PC-3 (cell line): ENCODE measurements around the gene KDELR1. TPM values are rescaled to one million over a fixed set of nuclear protein-coding genes. Genes with fewer than 3 reads are reported as not detected.
A peak's percentile ranks its signal among the peaks of the same experiment; 100 is the strongest.

Experiments used
- ATAC-seq: fragments of 200-7000 bp; cut with Tn5 transposase; 2 replicates; pipeline ENCODE4 v1.9.1; 2020; ENCODE audit warnings: mild to moderate bottlenecking, moderate library complexity
- BruUV-seq: library from RNA; stranded (reverse); fragments of 400-500 nt; replicated peaks from 2 replicates; lab custom pipeline; 2021; lab: Mats Ljungman, UMichigan
- CTCF ChIA-PET: fragments of 300-600 bp; sonication (Branson Sonifier 250); formaldehyde crosslinking; loops from one replicate; lab custom pipeline; 2022; ENCODE audit warnings: antibody characterized with exemption; lab: Charles Lee
- POLR2A ChIA-PET: fragments of 300-600 bp; sonication (Branson Sonifier 250); formaldehyde crosslinking; loops from one replicate; lab custom pipeline; 2022; ENCODE audit warnings: antibody characterized with exemption; ENCODE audit not compliant: unreplicated experiment; lab: Charles Lee
- DNase-seq: peaks from one replicate; pipeline ENCODE4 v3.0.0-alpha.2; 2015
- H2AFZ ChIP-seq: fragments of 300-600 bp; sonication (generic); 2 replicates; pipeline ENCODE4 v1.6.0; 2016; ENCODE audit warnings: antibody characterized with exemption, low read length
- H3F3A ChIP-seq: fragments of 300-600 bp; sonication (generic); one replicate; pipeline ENCODE4 v1.6.0; 2017; ENCODE audit warnings: antibody characterized with exemption, low read length, control low read depth, mild to moderate bottlenecking; ENCODE audit not compliant: unreplicated experiment
- H3K27ac ChIP-seq: fragments of 300-600 bp; sonication (generic); 2 replicates; pipeline ENCODE4 v1.5.1; 2016; ENCODE audit warnings: mild to moderate bottlenecking, low read length
- H3K27me3 ChIP-seq: fragments of 300-600 bp; sonication (generic); 2 replicates; pipeline ENCODE4 v1.6.1; 2016; ENCODE audit warnings: low read length, mixed read lengths
- H3K36me3 ChIP-seq: fragments of 300-600 bp; sonication (generic); 2 replicates; pipeline ENCODE4 v1.6.1; 2016; ENCODE audit warnings: low read depth, mixed run types, low read length, mixed read lengths
- H3K4me1 ChIP-seq: fragments of 300-600 bp; sonication (generic); 2 replicates; pipeline ENCODE4 v1.5.1; 2016; ENCODE audit warnings: low read length; ENCODE audit not compliant: insufficient read depth
- H3K4me2 ChIP-seq: fragments of 300-600 bp; sonication (generic); 2 replicates; pipeline ENCODE4 v1.6.0; 2016; ENCODE audit warnings: low read length
- H3K4me3 ChIP-seq: fragments of 300-600 bp; sonication (generic); 2 replicates; pipeline ENCODE4 v1.5.1; 2016; ENCODE audit warnings: mild to moderate bottlenecking, low read length, mixed read lengths
- H3K79me2 ChIP-seq: fragments of 300-600 bp; sonication (generic); 2 replicates; pipeline ENCODE4 v1.6.1; 2017; ENCODE audit warnings: low read length, mixed read lengths
- H3K9ac ChIP-seq: fragments of 300-600 bp; sonication (generic); 2 replicates; pipeline ENCODE4 v1.6.0; 2016; ENCODE audit warnings: mild to moderate bottlenecking, low read length
- H3K9me2 ChIP-seq: fragments of 300-600 bp; sonication (generic); replicated peaks from 2 replicates; pipeline ENCODE4 v1.6.1; 2016; ENCODE audit warnings: mixed run types, low read length, mixed read lengths
- H3K9me3 ChIP-seq: fragments of 300-600 bp; sonication (generic); 2 replicates; pipeline ENCODE4 v1.6.1; 2016; ENCODE audit warnings: low read length, mixed read lengths
- H4K20me1 ChIP-seq: fragments of 300-600 bp; sonication (generic); 2 replicates; pipeline ENCODE4 v1.6.1; 2016; ENCODE audit warnings: low read length, mixed read lengths
- CTCF ChIP-seq: fragments of 300-600 bp; sonication (generic); conservative IDR thresholded peaks from 2 replicates; pipeline ENCODE4 v1.5.1; 2017; ENCODE audit warnings: antibody characterized with exemption, low read depth, mild to moderate bottlenecking, low read length
- EZH2 ChIP-seq: fragments of 300-600 bp; sonication (generic); IDR thresholded peaks from one replicate; pipeline ENCODE4 v1.6.1; 2017; ENCODE audit warnings: antibody characterized with exemption, mild to moderate bottlenecking, low read length; ENCODE audit not compliant: unreplicated experiment
- EZH2phosphoT487 ChIP-seq: fragments of 300-600 bp; sonication (generic); IDR thresholded peaks from 2 replicates; pipeline ENCODE4 v1.6.1; 2018; ENCODE audit warnings: mild to moderate bottlenecking, antibody characterized with exemption, low read length, borderline replicate concordance
- intact Hi-C: fragments of 100-400 bp; cut with micrococcal nuclease; formaldehyde crosslinking; loops from 2 replicates; pipeline ENCODE4 v1.9.0; 2023
- total RNA-seq: library from RNA; depleted of rRNA; stranded (reverse); fragments of >200 nt; gene quantifications from 2 replicates; pipeline ENCODE4 v1.2.3, GENCODE V29; 2014

Gene KDELR1
- total RNA-seq, 1 experiment from 2014 or later, result 90.2 TPM

GRCh38 chr19:48396016-48396823, 4.9 kb upstream of the KDELR1 start:
- no peaks in the 10 kb centered on the region for H3K9me2 ChIP-seq
- H3K9ac ChIP-seq, result no peak overlapping the region
- CTCF ChIA-PET, result no interaction called here
- intact Hi-C loops, result no loop called here
- H4K20me1 ChIP-seq, result no peaks in the 10 kb centered on the region
- H3K27ac ChIP-seq, result no peak overlapping the region
- POLR2A ChIA-PET, result no interaction called here
- H3K4me1 ChIP-seq, result peaks cover 9% of the 10 kb centered on the region
- no peaks in the 10 kb centered on the region for H3K9me3 ChIP-seq
- ATAC-seq (no peak), DNase-seq (no peak)
- BruUV-seq, result no TSS peak
- H3F3A ChIP-seq, result no peaks in the 10 kb centered on the region
- H3K36me3 ChIP-seq, result no peaks in the 10 kb centered on the region
- no peak overlapping the region for H3K4me3 ChIP-seq
- H2AFZ ChIP-seq, result no peak overlapping the region
- no peak for TF ChIP-seq CTCF
- TF ChIP-seq EZH2, result no peak
- no peak for TF ChIP-seq EZH2phosphoT487
- H3K4me2 ChIP-seq, result no peak overlapping the region
- H3K79me2 ChIP-seq, result peaks cover 1% of the 10 kb centered on the region
- no peaks in the 10 kb centered on the region; the same call in 1 of the 2 replicates for H3K27me3 ChIP-seq

GRCh38 chr19:48395499-48395898, 4.1 kb upstream of the KDELR1 start:
- Histone ChIP-seq H3K9me3 (no peaks in the 10 kb centered on the region), H3K79me2 (peaks cover 9% of the 10 kb centered on the region), H4K20me1 (no peaks in the 10 kb centered on the region), H3K9me2 (no peaks in the 10 kb centered on the region), H3K36me3 (no peaks in the 10 kb centered on the region), H3K4me1 (peaks cover 9% of the 10 kb centered on the region), H3K4me3 (no peak overlapping the region), H3K9ac (no peak overlapping the region), H3K4me2 (peak overlapping the region; percentile 92; the same call in 1 of the 2 replicates), H2AFZ (no peak overlapping the region), H3F3A (no peaks in the 10 kb centered on the region), H3K27ac (no peak overlapping the region), H3K27me3 (no peaks in the 10 kb centered on the region; the same call in 1 of the 2 replicates)
- DNase-seq, result no peak
- CTCF ChIA-PET, result no interaction called here
- TF ChIP-seq EZH2phosphoT487 (no peak), EZH2 (no peak), CTCF (no peak)
- BruUV-seq, result no TSS peak
- intact Hi-C loops, result no loop called here
- no peak for ATAC-seq
- POLR2A ChIA-PET, result no interaction called here

GRCh38 chr19:48395170-48395455, 3.8 kb upstream of the KDELR1 start:
- intact Hi-C loops, result no loop called here
- ChIA-PET POLR2A (no interaction called here), CTCF (no interaction called here)
- H3K9me2 ChIP-seq, result no peaks in the 10 kb centered on the region
- H3K27ac ChIP-seq, result no peak overlapping the region
- no peaks in the 10 kb centered on the region for H3K9me3 ChIP-seq
- H4K20me1 ChIP-seq, result no peaks in the 10 kb centered on the region
- H3K9ac ChIP-seq, result no peak overlapping the region
- BruUV-seq, result no TSS peak
- peaks cover 9% of the 10 kb centered on the region for H3K4me1 ChIP-seq
- peak overlapping the region; percentile 92 for H3K4me2 ChIP-seq
- no peaks in the 10 kb centered on the region for H3K36me3 ChIP-seq
- no peaks in the 10 kb centered on the region; the same call in 1 of the 2 replicates for H3K27me3 ChIP-seq
- TF ChIP-seq CTCF (no peak), EZH2 (no peak), EZH2phosphoT487 (no peak)
- no peak overlapping the region for H2AFZ ChIP-seq
- H3K4me3 ChIP-seq, result peak overlapping the region; percentile 58; the same call in 1 of the 2 replicates
- DNase-seq (no peak), ATAC-seq (no peak)
- H3K79me2 ChIP-seq, result peaks cover 12% of the 10 kb centered on the region
- H3F3A ChIP-seq, result no peaks in the 10 kb centered on the region
